Endothelial cell of umbilical vein (primary cell): Measurements from ENCODE around the gene OTULIN. TPM values are rescaled to one million over a fixed set of nuclear protein-coding genes. Genes with fewer than 3 reads are reported as not detected.

Experiments used
- BruUV-seq: library from RNA; stranded (reverse); fragments of 400-500 nt; replicated peaks from 2 replicates; lab custom pipeline; 2021; lab: Mats Ljungman, UMichigan
- CTCF ChIA-PET: fragments of 300-600, 350-600 bp; sonication (Branson Sonifier 250); formaldehyde crosslinking; loops from one replicate; lab custom pipeline; 2021; ENCODE audit warnings: antibody characterized with exemption, inconsistent platforms; lab: Charles Lee
- POLR2A ChIA-PET: fragments of 300-600, 350-600 bp; sonication (Branson Sonifier 250); formaldehyde crosslinking; loops from one replicate; lab custom pipeline; 2021; ENCODE audit warnings: antibody characterized with exemption, inconsistent platforms; lab: Charles Lee
- DNase-seq: peaks from one replicate; pipeline ENCODE4 v3.0.0-alpha.2; 2011; ENCODE audit warnings: low read depth, low spot score
- FAIRE-seq: peaks from 2 replicates; lab custom pipeline; 2011; peaks lifted over from hg19 to GRCh38; lab: Jason Lieb, UNC
- H2AFZ ChIP-seq: 2 replicates; pipeline ENCODE4 v1.6.0; 2012; ENCODE audit warnings: low read depth, low read length, control low read depth, inconsistent platforms
- H3K27ac ChIP-seq: 2 replicates; pipeline ENCODE4 v1.5.1; 2011; ENCODE audit warnings: low read depth, mild to moderate bottlenecking, control low read depth, low read length, moderate library complexity; ENCODE audit not compliant: insufficient read depth
- H3K27me3 ChIP-seq, 2 experiments: 2 replicates each; pipeline versions ENCODE4 v1.6.0 to v1.6.1; 2011; ENCODE audit warnings: low read length in 2 of 2, mixed read lengths in 1 of 2; ENCODE audit not compliant: control insufficient read depth in 2 of 2, insufficient read depth in 2 of 2
- H3K36me3 ChIP-seq, 2 experiments: 2 replicates in 1 of 2; 3 replicates in 1 of 2; pipeline ENCODE4 v1.5.1; 2011; ENCODE audit warnings: low read length in 2 of 2, mild to moderate bottlenecking in 1 of 2, moderate library complexity in 1 of 2; ENCODE audit not compliant: control insufficient read depth in 2 of 2, insufficient read depth in 2 of 2; ENCODE audit errors: extremely low read depth in 1 of 2
- H3K4me1 ChIP-seq: 3 replicates; pipeline ENCODE4 v1.5.1; 2011; ENCODE audit warnings: mild to moderate bottlenecking, low read length; ENCODE audit not compliant: control insufficient read depth, insufficient read depth; ENCODE audit errors: extremely low read depth
- H3K4me2 ChIP-seq: 2 replicates; pipeline ENCODE4 v1.6.1; 2011; ENCODE audit warnings: low read length, control low read depth, mixed read lengths; ENCODE audit not compliant: insufficient read depth
- H3K4me3 ChIP-seq, 3 experiments: fragments of 200-600 bp in 1 of 3; sonication (generic), shearing (Covaris generic) in 1 of 3; replicated peaks in 1 of 3; 2 replicates each; pipeline ENCODE4 v1.5.1; 2011 to 2016; ENCODE audit warnings: control low read depth in 3 of 3, low read length in 3 of 3, mild to moderate bottlenecking in 2 of 3, inconsistent platforms in 1 of 3, low read depth in 1 of 3, moderate library complexity in 1 of 3; ENCODE audit not compliant: insufficient read depth in 1 of 3
- H3K79me2 ChIP-seq: 2 replicates; pipeline ENCODE4 v1.6.0; 2012; ENCODE audit warnings: low read length, inconsistent platforms; ENCODE audit not compliant: control insufficient read depth, insufficient read depth
- H3K9ac ChIP-seq: replicated peaks from 2 replicates; pipeline ENCODE3; 2011; ENCODE audit warnings: low read length, control low read depth; ENCODE audit not compliant: insufficient read depth; ENCODE audit errors: extremely low read depth
- H3K9me1 ChIP-seq: replicated peaks from 3 replicates; pipeline ENCODE4 v1.6.0; 2011; ENCODE audit warnings: mild to moderate bottlenecking, low read length; ENCODE audit not compliant: control insufficient read depth, insufficient read depth; ENCODE audit errors: extremely low read depth
- H3K9me3 ChIP-seq: replicated peaks from 2 replicates; pipeline ENCODE4 v1.5.1; 2012; ENCODE audit warnings: low read length, inconsistent platforms; ENCODE audit not compliant: control insufficient read depth, insufficient read depth
- H4K20me1 ChIP-seq: replicated peaks from 2 replicates; pipeline ENCODE3; 2011; ENCODE audit warnings: mild to moderate bottlenecking, low read length; ENCODE audit not compliant: control insufficient read depth, insufficient read depth; ENCODE audit errors: extremely low read depth
- CTCF ChIP-seq, 2 donors: IDR thresholded peaks; 1 replicate in 1 of 2; 2 replicates in 1 of 2; pipeline ENCODE4 v1.5.1; 2011; ENCODE audit warnings: low read length in 2 of 2, mild to moderate bottlenecking in 2 of 2, moderate library complexity in 2 of 2, control low read depth in 1 of 2, inconsistent platforms in 1 of 2, low read depth in 1 of 2; ENCODE audit not compliant: insufficient read depth in 1 of 2; ENCODE audit errors: extremely low read depth in 1 of 2
- EZH2 ChIP-seq: IDR thresholded peaks from 2 replicates; pipeline ENCODE4 v1.6.1; 2012; ENCODE audit warnings: borderline replicate concordance, low read depth, mild to moderate bottlenecking, moderate library complexity, low read length, inconsistent platforms; ENCODE audit not compliant: severe bottlenecking
- FOS ChIP-seq: IDR thresholded peaks from 2 replicates; pipeline ENCODE4 v1.6.1; 2011; ENCODE audit warnings: mild to moderate bottlenecking, low read length, moderate library complexity, borderline replicate concordance; ENCODE audit not compliant: insufficient read depth
- GATA2 ChIP-seq: IDR thresholded peaks from 2 replicates; pipeline ENCODE4 v1.7.0; 2011; ENCODE audit warnings: low read depth, mild to moderate bottlenecking, moderate library complexity, mixed read lengths, low read length; ENCODE audit not compliant: insufficient read length, insufficient read depth
- JUN ChIP-seq: IDR thresholded peaks from 2 replicates; pipeline ENCODE4 v1.6.1; 2011; ENCODE audit warnings: borderline replicate concordance, low read depth; ENCODE audit not compliant: insufficient read length, insufficient read depth
- MAX ChIP-seq: IDR thresholded peaks from 2 replicates; pipeline ENCODE4 v1.6.1; 2011; ENCODE audit not compliant: insufficient read depth, insufficient read length
- MYC ChIP-seq: IDR thresholded peaks from one replicate; pipeline ENCODE4 v1.6.1; 2011; ENCODE audit warnings: mild to moderate bottlenecking, low read depth, low read length
- POLR2A ChIP-seq: IDR thresholded peaks from 2 replicates; pipeline ENCODE4 v1.6.1; 2012; ENCODE audit warnings: low read depth, mild to moderate bottlenecking, control low read depth, low read length
- POLR2AphosphoS5 ChIP-seq: IDR thresholded peaks from 2 replicates; pipeline ENCODE4 v1.6.1; 2012; ENCODE audit warnings: low read depth, mild to moderate bottlenecking, control low read depth, low read length, moderate library complexity; ENCODE audit not compliant: insufficient read depth
- dilution Hi-C: fragments of 300-500 bp; cut with MboI; formaldehyde crosslinking; loops from one replicate; pipeline ENCODE4 v1.15.0; 2019; ENCODE audit warnings: low sequenced_read_pairs; ENCODE audit not compliant: extremely low pct_ligation_motif_present
- intact Hi-C: fragments of 100-400 bp; cut with micrococcal nuclease; formaldehyde crosslinking; loops from one replicate; pipeline ENCODE4 v1.10.0; 2022
- polyA plus RNA-seq, 4 experiments: library from polyadenylated mRNA; depleted of rRNA in 3 of 4; stranded (reverse) in 3 of 4; unstranded in 1 of 4; fragments of >200 nt; gene quantifications; 2 replicates each; pipeline versions ENCODE4 v1.2.1 to v1.2.3, GENCODE V29; 2011 to 2012; ENCODE audit warnings: missing spikeins in 1 of 4
- total RNA-seq: library from RNA; stranded (reverse); gene quantifications from 2 replicates; pipeline ENCODE4 v1.2.3, GENCODE V29; 2021

The OTULIN gene
- total and polyA plus RNA-seq, 2 donors (not counting 3 experiments of a cell fraction or from before 2014, with no cell fraction given) = 7.8 to 30.2 TPM

DNA sequence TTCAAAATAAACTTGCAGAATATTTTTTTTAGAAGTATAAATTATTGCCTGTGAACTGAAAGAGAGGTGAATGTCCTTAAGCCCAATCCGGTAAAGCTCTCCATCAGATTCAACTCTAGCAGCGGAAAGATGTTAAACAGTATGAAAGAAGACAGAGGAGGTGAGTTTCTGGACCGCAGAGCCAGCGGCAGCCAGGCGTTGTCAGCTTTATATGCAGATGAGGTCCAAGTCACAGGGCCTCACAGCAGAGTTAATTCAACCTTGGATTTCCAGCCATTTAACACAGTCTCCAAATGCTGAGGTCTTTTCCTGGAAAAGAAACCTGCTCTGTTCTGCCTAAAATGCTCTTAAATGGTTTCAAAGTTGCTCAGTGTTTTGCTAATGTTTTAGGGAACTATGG lies 75.5 kb downstream of the OTULIN start:
- TSS peak; percentile 58 for BruUV-seq

More for the DNA sequence above, 75.5 kb downstream of the OTULIN start:
- H3K27ac ChIP-seq = peak overlapping the region; percentile 58
- H2AFZ ChIP-seq = no peak overlapping the region
- no peaks in the 10 kb centered on the region for H3K9me3 ChIP-seq
- H3K9me1 ChIP-seq = no peaks in the 10 kb centered on the region
- FAIRE-seq (peak; percentile 67), DNase-seq (no peak)
- no peaks in the 10 kb centered on the region for H4K20me1 ChIP-seq
- no peaks in the 10 kb centered on the region for H3K79me2 ChIP-seq
- H3K9ac ChIP-seq = no peak overlapping the region
- POLR2A ChIA-PET = no interaction called here
- no peak for TF ChIP-seq MAX
- TF ChIP-seq FOS = no peak
- no peak for TF ChIP-seq CTCF (IDR thresholded peaks at IDR 0.05; ENCODE audit: extremely low read depth in 1 of 2, insufficient read depth in 1 of 2, low read depth in 1 of 2, low read length in 2 of 2)
- no peak for TF ChIP-seq JUN
- no peak for TF ChIP-seq POLR2AphosphoS5
- no peak for TF ChIP-seq EZH2
- TF ChIP-seq GATA2 = no peak
- no peak for TF ChIP-seq POLR2A
- TF ChIP-seq MYC = no peak
- CTCF ChIA-PET = interaction anchor here (1.4 kb wide), 1 partner anchor 19 kb away, joined by 3 read pairs; no protein-coding TSS in a partner anchor
- intact Hi-C loops = loop anchor here (1.0 to 2.0 kb wide), 3 partner anchors 17 to 131 kb away; partner anchors contain the start of gene ANKH
- peak overlapping the region; percentile 2 for H3K4me2 ChIP-seq
- dilution Hi-C loops = loop anchor here (25.0 kb wide), 1 partner anchor 272 kb away; no protein-coding TSS in a partner anchor
- H3K4me3 ChIP-seq = no peak overlapping the region
- H3K27me3 ChIP-seq = no peaks in the 10 kb centered on the region
- peaks cover 17% of the 10 kb centered on the region for H3K4me1 ChIP-seq
- no peaks in the 10 kb centered on the region for H3K36me3 ChIP-seq
